Brain microvascular endothelial cell (primary cell): Measurements from ENCODE around the gene CEP112.

Source experiments
- DNase-seq: peaks from one replicate; pipeline ENCODE4 v3.0.0-alpha.2; 2020
- H3K27ac ChIP-seq: fragments of 250-450 bp; sonication (Bioruptor Pico); 2 replicates; pipeline ENCODE4 v1.5.1; 2020; ENCODE audit warnings: mild to moderate bottlenecking, moderate library complexity
- H3K27me3 ChIP-seq: fragments of 250-450 bp; sonication (Bioruptor Pico); replicated peaks from 2 replicates; pipeline ENCODE4 v1.5.1; 2020; ENCODE audit warnings: mild to moderate bottlenecking
- H3K36me3 ChIP-seq: fragments of 250-450 bp; sonication (Bioruptor Pico); replicated peaks from 2 replicates; pipeline ENCODE4 v1.5.1; 2020; ENCODE audit warnings: mild to moderate bottlenecking
- H3K4me3 ChIP-seq: 2 replicates; pipeline ENCODE4 v1.5.1; 2011; ENCODE audit warnings: low read depth, mild to moderate bottlenecking, control low read depth, low read length, moderate library complexity
- in situ Hi-C: cut with HindIII; loops from 2 replicates; pipeline ENCODE4 v1.10.0; 2017; ENCODE audit warnings: low sequenced_read_pairs, low pct_ligation_motif_present
- TF ChIP-seq, protein P1 (sequence below): IDR thresholded peaks from 2 replicates; pipeline ENCODE4 v1.5.1; 2011; ENCODE audit warnings: low read depth, mild to moderate bottlenecking, moderate library complexity, low read length, control low read depth, inconsistent platforms; ENCODE audit errors: missing control alignments

Gene CEP112

DNA sequence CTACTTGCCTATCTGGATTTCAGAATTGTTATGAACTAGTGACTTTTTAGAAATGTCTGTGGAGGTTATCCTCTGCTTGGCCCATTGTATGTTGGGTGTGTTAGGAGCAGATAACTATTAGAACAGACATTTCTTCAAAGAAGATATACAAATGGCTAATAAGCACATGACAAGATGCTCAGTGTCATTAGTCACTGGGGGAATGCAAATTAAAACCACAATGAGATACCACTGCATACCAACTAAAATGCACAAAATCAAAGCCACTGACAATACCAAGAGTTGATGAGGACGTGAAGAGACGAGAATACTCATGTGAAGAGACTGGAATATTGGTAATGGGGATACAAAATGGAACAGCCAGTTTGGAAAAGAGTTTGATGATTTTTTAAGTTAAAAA, 39.2 kb downstream of the CEP112 start:
- no peaks in the 10 kb centered on the region for H3K36me3 ChIP-seq
- in situ Hi-C loops, result no loop called here

GRCh38 chr17:66150708-66151107, 41.2 kb downstream of the CEP112 start:
- no peak overlapping the region for H3K4me3 ChIP-seq
- H3K27ac ChIP-seq, result no peak overlapping the region
- no peak for DNase-seq
- TF ChIP-seq, protein P1, sequence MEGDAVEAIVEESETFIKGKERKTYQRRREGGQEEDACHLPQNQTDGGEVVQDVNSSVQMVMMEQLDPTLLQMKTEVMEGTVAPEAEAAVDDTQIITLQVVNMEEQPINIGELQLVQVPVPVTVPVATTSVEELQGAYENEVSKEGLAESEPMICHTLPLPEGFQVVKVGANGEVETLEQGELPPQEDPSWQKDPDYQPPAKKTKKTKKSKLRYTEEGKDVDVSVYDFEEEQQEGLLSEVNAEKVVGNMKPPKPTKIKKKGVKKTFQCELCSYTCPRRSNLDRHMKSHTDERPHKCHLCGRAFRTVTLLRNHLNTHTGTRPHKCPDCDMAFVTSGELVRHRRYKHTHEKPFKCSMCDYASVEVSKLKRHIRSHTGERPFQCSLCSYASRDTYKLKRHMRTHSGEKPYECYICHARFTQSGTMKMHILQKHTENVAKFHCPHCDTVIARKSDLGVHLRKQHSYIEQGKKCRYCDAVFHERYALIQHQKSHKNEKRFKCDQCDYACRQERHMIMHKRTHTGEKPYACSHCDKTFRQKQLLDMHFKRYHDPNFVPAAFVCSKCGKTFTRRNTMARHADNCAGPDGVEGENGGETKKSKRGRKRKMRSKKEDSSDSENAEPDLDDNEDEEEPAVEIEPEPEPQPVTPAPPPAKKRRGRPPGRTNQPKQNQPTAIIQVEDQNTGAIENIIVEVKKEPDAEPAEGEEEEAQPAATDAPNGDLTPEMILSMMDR, result no peak
- in situ Hi-C loops, result no loop called here
- H3K27me3 ChIP-seq, result no peaks in the 10 kb centered on the region
- H3K36me3 ChIP-seq, result no peaks in the 10 kb centered on the region

More for the DNA sequence above, 39.2 kb downstream of the CEP112 start:
- H3K27me3 ChIP-seq, result no peaks in the 10 kb centered on the region
- H3K27ac ChIP-seq, result no peak overlapping the region
- peak; percentile 45 for DNase-seq
- H3K4me3 ChIP-seq, result no peak overlapping the region
- TF ChIP-seq, protein P1, result no peak

GRCh38 chr17:66149562-66149961, 42.4 kb downstream of the CEP112 start:
- Histone ChIP-seq H3K36me3 (no peaks in the 10 kb centered on the region), H3K27me3 (no peaks in the 10 kb centered on the region), H3K4me3 (no peak overlapping the region), H3K27ac (no peak overlapping the region)
- DNase-seq, result no peak
- TF ChIP-seq, protein P1, result no peak
- in situ Hi-C loops, result no loop called here

GRCh38 chr17:66146394-66146793, 45.5 kb downstream of the CEP112 start:
- in situ Hi-C loops, result no loop called here

DNA sequence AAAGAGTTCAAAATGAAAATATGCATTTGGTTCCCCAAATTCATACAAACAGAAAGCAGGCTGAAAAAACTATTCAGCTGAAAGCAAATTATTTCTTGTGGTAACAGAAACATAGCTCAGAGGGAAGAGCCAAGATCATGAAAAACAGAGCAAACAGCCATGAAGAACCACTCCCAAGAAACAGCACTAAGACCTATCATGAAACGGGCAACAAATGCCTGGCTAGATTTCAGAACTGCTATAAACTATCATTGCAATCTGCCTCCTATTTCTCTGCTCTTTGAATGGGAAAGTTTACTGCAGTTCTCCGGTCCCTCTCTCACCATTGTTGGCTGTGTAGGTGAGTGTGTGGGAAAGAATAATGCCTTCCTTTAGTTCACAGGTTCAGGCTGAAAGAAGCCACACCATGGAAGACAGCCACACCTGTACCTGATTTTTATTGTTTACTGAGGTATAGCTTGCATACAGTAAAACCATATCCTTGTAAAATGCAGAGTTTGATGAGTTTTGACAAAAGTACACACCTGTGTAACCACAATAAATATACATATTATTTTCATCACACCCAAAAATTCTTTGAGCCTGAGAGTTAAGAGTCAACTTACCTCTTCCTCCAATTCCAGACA, 48.2 kb downstream of the CEP112 start:
- in situ Hi-C loops, result no loop called here
- TF ChIP-seq, protein P1, result no peak
- no peaks in the 10 kb centered on the region for H3K27me3 ChIP-seq
- no peaks in the 10 kb centered on the region for H3K36me3 ChIP-seq
- H3K4me3 ChIP-seq, result no peak overlapping the region
- no peak for DNase-seq
- no peak overlapping the region for H3K27ac ChIP-seq

More at GRCh38 chr17:66146394-66146793, 45.5 kb downstream of the CEP112 start:
- TF ChIP-seq, protein P1, result no peak
- H3K27ac ChIP-seq, result no peak overlapping the region
- no peak for DNase-seq
- no peaks in the 10 kb centered on the region for H3K36me3 ChIP-seq
- no peaks in the 10 kb centered on the region for H3K27me3 ChIP-seq
- H3K4me3 ChIP-seq, result no peak overlapping the region

DNA sequence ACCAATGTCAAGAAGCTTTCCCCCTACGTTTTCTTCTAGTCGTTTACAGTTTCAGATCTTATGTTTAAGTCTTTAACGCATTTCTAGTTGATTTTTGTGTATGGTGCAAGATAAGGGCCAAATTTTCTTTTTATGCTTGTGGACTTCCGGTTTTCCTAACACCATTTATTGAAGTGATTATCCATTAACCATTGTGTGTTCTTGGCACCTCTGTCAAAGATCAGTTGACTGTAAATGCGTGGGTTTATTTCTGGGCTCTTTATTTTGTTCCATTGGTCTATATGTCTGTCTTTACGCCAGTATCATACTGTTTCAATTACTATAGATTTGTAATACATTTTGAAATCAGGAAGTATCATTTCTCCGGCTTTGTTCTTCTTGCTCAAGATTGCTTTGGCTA, 49.5 kb downstream of the CEP112 start:
- in situ Hi-C loops, result no loop called here
- Histone ChIP-seq H3K4me3 (no peak overlapping the region), H3K27me3 (no peaks in the 10 kb centered on the region), H3K27ac (no peak overlapping the region), H3K36me3 (no peaks in the 10 kb centered on the region)
- TF ChIP-seq, protein P1, result no peak
- no peak for DNase-seq
